Activated CD4-positive, alpha-beta T cell treated with anti-CD3 and anti-CD28 coated beads, Interleukin-2, amount 50 U/mL, for 16 hours (primary cell): ENCODE results near the gene FAM131A.
"Not testable (repeated sequence)": the region's sequence is repeated elsewhere in the genome, so short reads cannot be mapped to it uniquely, and the experiment has no call there.

Experiments used
- DNase-seq: peaks from one replicate; pipeline ENCODE4 v3.0.0-alpha.2; 2020

The FAM131A gene

GRCh38 chr3:184317201-184317600 lies 20.2 kb upstream of the FAM131A start:
- no peak for DNase-seq

- peak; percentile 36 for DNase-seq
These were observed 17.3 kb upstream of the FAM131A start for GRCh38 chr3:184320104-184320445.

GRCh38 chr3:184321666-184322065 lies 15.7 kb upstream of the FAM131A start:
- no peak for DNase-seq

- no peak for DNase-seq
These were observed 14.5 kb upstream of the FAM131A start for GRCh38 chr3:184322731-184323487.

- DNase-seq: no peak
These were observed 13.7 kb upstream of the FAM131A start for GRCh38 chr3:184323696-184324095.

GRCh38 chr3:184325269-184325668 lies 12.1 kb upstream of the FAM131A start:
- DNase-seq: no peak

GRCh38 chr3:184325715-184326369 lies 11.6 kb upstream of the FAM131A start:
- DNase-seq: no peak

- no peak for DNase-seq
These were observed 10.2 kb upstream of the FAM131A start for GRCh38 chr3:184327171-184327570.

GRCh38 chr3:184328516-184328915 lies 8.9 kb upstream of the FAM131A start:
- no peak for DNase-seq

GRCh38 chr3:184332370-184333090 lies 4.9 kb upstream of the FAM131A start:
- no peak for DNase-seq

GRCh38 chr3:184333190-184333589 lies 4.2 kb upstream of the FAM131A start:
- no peak for DNase-seq

- DNase-seq: no peak
These were observed 3.7 kb upstream of the FAM131A start for GRCh38 chr3:184333700-184334099.

- DNase-seq: peak; percentile 60
These were observed 2.8 kb upstream of the FAM131A start for GRCh38 chr3:184334470-184335158.

GRCh38 chr3:184335291-184335660 lies 2.1 kb upstream of the FAM131A start:
- DNase-seq: peak; percentile 35

- peak; percentile 88 for DNase-seq
These were observed 1.5 kb upstream of the FAM131A start for GRCh38 chr3:184335661-184336546.

- no peak for DNase-seq
These were observed 627 bp upstream of the FAM131A start for GRCh38 chr3:184336547-184337398.

GRCh38 chr3:184337981-184338380 lies 581 bp downstream of the FAM131A start:
- no peak for DNase-seq

GRCh38 chr3:184338511-184338945 lies 1.1 kb downstream of the FAM131A start:
- no peak for DNase-seq

GRCh38 chr3:184339001-184339400 lies 1.6 kb downstream of the FAM131A start:
- DNase-seq: no peak

GRCh38 chr3:184339451-184340135 lies 2.2 kb downstream of the FAM131A start:
- DNase-seq: not testable (repeated sequence)

GRCh38 chr3:184341925-184342324 lies 4.5 kb downstream of the FAM131A start:
- no peak for DNase-seq
